ENCODE measurements around the gene CSF1. TPM values are rescaled to one million over a fixed set of nuclear protein-coding genes. Genes with fewer than 3 reads are reported as not detected.

The CSF1 gene
- total RNA-seq, 3 donors from 2014 or later, result 6.5 to 34.4 (median 19.9) TPM

DNA sequence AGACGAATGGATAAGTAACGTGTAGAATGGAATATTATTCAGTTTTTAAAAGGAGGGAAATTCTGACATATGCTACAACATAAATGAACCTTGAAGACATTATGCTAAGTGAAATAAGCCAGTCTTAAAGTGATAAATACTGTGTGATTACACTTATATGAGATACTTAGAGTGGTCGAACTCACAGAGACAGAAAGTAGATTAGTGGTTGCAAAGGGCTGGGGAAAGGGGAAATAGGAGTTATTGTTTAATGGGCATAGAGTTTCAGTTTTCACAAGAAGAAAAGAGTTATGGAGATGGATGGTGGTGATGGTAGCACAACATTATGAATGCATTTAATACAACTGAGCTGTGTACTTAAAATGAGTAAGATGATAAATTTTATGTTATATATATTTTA is 59.3 kb downstream of the CSF1 start:
- no peaks in the 10 kb centered on the region for H3K4me1 ChIP-seq (ENCODE audit: low read depth)
- DNase-seq (no peak), ATAC-seq (no peak)
- intact Hi-C loops (cut with DNase I, micrococcal nuclease), result no loop called here
- no peaks in the 10 kb centered on the region for H3K9me3 ChIP-seq
- H3K36me3 ChIP-seq (ENCODE audit: low read depth), result no peaks in the 10 kb centered on the region
- TF ChIP-seq, protein P1, sequence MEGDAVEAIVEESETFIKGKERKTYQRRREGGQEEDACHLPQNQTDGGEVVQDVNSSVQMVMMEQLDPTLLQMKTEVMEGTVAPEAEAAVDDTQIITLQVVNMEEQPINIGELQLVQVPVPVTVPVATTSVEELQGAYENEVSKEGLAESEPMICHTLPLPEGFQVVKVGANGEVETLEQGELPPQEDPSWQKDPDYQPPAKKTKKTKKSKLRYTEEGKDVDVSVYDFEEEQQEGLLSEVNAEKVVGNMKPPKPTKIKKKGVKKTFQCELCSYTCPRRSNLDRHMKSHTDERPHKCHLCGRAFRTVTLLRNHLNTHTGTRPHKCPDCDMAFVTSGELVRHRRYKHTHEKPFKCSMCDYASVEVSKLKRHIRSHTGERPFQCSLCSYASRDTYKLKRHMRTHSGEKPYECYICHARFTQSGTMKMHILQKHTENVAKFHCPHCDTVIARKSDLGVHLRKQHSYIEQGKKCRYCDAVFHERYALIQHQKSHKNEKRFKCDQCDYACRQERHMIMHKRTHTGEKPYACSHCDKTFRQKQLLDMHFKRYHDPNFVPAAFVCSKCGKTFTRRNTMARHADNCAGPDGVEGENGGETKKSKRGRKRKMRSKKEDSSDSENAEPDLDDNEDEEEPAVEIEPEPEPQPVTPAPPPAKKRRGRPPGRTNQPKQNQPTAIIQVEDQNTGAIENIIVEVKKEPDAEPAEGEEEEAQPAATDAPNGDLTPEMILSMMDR (IDR thresholded peaks at IDR 0.05), result no peak
- H3K4me3 ChIP-seq, result no peak overlapping the region

DNA sequence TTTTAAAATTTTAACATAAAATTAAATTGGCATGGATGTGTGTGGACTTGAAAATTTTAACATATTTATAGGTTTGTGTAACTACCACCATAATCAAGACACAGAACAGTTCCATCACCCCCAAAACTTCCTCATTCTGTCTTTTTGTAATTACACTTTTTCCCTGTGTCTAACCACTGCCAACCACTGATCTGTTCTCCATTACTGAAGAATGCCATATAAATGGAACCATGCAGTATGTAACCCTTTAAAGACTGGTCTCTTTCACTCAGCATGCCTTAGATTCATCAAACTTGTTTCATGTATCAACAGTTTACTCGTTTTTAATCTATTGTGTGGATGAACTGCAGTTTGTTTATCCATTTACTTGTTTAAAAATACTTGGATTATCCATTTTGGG is 60.9 kb downstream of the CSF1 start:
- TF ChIP-seq, protein P1 (IDR thresholded peaks at IDR 0.05), result no peak
- no peak overlapping the region for H3K4me3 ChIP-seq
- no peaks in the 10 kb centered on the region for H3K36me3 ChIP-seq (ENCODE audit: low read depth)
- H3K4me1 ChIP-seq (ENCODE audit: low read depth), result no peaks in the 10 kb centered on the region
- ATAC-seq (no peak), DNase-seq (no peak)
- no peaks in the 10 kb centered on the region for H3K9me3 ChIP-seq
- intact Hi-C loops (cut with DNase I, micrococcal nuclease), result no loop called here

DNA sequence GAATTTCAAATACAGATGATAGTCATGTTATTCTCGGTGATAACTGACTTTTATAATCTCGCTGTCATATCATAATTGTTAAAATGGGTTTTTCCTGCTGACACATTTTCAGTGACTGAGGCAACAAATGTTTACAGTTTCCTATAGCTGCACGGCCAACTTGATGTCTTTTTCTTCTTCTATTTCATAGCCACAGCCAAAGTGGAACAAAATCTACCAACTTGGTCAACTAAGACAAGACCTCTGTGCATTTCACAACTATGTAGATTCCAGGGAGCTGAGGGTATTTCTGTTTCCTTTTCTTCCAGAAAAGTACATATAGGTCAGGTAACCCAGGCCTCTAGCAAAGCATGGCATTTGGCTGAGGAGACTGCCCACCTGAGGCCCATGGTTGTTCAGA is 63.5 kb downstream of the CSF1 start:
- TF ChIP-seq, protein P1 (IDR thresholded peaks at IDR 0.05), result no peak
- H3K4me3 ChIP-seq, result no peak overlapping the region
- H3K9me3 ChIP-seq, result no peaks in the 10 kb centered on the region
- no peak for DNase-seq
- intact Hi-C loops (cut with DNase I, micrococcal nuclease), result no loop called here
- no peaks in the 10 kb centered on the region for H3K36me3 ChIP-seq (ENCODE audit: low read depth)
- H3K4me1 ChIP-seq (ENCODE audit: low read depth), result no peaks in the 10 kb centered on the region
- ATAC-seq, result no peak

DNA sequence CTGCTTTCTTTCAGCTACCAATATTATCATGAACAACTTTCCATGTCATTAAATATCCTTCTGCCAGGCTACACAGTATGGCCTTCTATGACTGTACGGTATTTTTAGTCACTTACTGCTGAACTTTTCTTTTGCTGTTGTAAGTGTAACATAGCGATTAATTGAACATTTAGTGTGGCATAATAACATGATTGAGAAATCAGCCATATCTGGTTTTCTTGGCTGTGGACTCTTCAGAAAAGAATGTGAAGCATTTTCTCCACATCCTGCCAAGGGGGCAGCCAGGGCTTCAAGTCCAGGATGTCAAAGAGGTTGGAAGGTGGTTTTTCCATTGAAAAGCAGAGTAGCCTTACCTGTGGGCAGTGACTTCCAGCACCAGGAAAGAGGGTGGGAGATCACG is 65.1 kb downstream of the CSF1 start:
- H3K9me3 ChIP-seq, result no peaks in the 10 kb centered on the region
- TF ChIP-seq, protein P1 (IDR thresholded peaks at IDR 0.05), result no peak
- H3K4me3 ChIP-seq, result no peak overlapping the region
- intact Hi-C loops (cut with DNase I, micrococcal nuclease), result no loop called here
- peaks cover 12% of the 10 kb centered on the region for H3K4me1 ChIP-seq (ENCODE audit: low read depth)
- ATAC-seq (no peak), DNase-seq (no peak)
- no peaks in the 10 kb centered on the region for H3K36me3 ChIP-seq (ENCODE audit: low read depth)

DNA sequence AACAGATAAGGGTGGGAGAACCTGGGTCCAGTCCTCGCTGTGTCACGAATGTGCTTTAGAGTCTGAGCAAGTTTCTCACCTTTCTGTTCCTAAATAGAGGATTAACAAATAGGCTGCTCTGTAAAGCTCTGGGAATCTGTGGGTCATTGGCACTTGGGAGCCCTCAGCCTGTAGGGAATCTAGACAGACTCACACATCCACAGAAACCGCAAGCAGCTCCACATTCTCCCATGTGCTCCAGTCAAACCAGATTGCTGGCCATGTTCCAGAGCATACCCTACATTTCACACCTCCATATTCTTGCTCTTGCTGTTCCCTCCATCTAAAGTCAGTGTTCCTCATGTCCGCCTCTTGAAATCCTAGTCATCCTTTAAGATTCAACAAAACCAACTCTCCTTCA is 66.1 kb downstream of the CSF1 start:
- intact Hi-C loops (cut with DNase I, micrococcal nuclease), result no loop called here
- no peaks in the 10 kb centered on the region for H3K9me3 ChIP-seq
- TF ChIP-seq, protein P1 (IDR thresholded peaks at IDR 0.05), result no peak
- no peak overlapping the region for H3K4me3 ChIP-seq
- peaks cover 14% of the 10 kb centered on the region for H3K4me1 ChIP-seq (ENCODE audit: low read depth)
- no peak for DNase-seq
- ATAC-seq, result no peak
- no peaks in the 10 kb centered on the region for H3K36me3 ChIP-seq (ENCODE audit: low read depth)

DNA sequence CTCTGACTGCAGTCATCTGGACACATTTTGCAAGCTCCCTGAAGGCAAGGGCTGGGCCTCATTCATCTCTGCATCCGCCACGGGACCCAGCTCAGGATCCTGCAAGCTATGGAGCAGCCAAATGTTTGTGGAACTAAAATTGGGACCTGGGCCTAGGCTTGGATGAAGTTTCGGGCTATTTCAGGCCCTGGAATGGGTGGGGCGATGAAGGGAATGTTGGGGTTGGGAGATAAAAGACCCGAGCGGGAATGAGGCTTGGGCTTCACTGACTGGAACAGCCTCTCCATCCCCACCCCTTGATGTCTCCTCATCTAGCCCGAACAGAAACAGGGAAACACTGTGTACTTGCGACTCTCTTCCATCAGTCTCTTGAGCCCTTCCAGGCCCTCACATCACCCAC is 66.6 kb downstream of the CSF1 start:
- Histone ChIP-seq H3K9me3 (no peaks in the 10 kb centered on the region), H3K4me3 (no peak overlapping the region), H3K36me3 (ENCODE audit: low read depth) (no peaks in the 10 kb centered on the region), H3K4me1 (ENCODE audit: low read depth) (peaks cover 14% of the 10 kb centered on the region)
- TF ChIP-seq, protein P1 (IDR thresholded peaks at IDR 0.05), result no peak
- intact Hi-C loops (cut with DNase I, micrococcal nuclease), result no loop called here
- no peak for DNase-seq
- no peak for ATAC-seq
